GM23338 (cell line): Measurements from ENCODE around the gene SUPV3L1. TPM values are rescaled to one million over a fixed set of nuclear protein-coding genes. Genes with fewer than 3 reads are reported as not detected.

Experiments
- ATAC-seq: fragments of 200-7000 bp; cut with Tn5 transposase; 3 replicates; pipeline ENCODE4 v1.9.1; 2020
- DNase-seq: peaks from one replicate; pipeline ENCODE4 v3.0.0-alpha.2; 2015; ENCODE audit warnings: low spot score
- H2AFZ ChIP-seq: fragments of 200-600 bp; sonication (generic); 2 replicates; pipeline ENCODE4 v1.8.0; 2016; ENCODE audit warnings: antibody characterized with exemption, mild to moderate bottlenecking, moderate library complexity
- H3F3A ChIP-seq: fragments of 200-600 bp; sonication (generic); replicated peaks from 2 replicates; pipeline ENCODE4 v1.8.0; 2017; ENCODE audit warnings: antibody characterized with exemption, mixed run types, low read depth
- H3K27ac ChIP-seq: fragments of 200-600 bp; sonication (generic); 2 replicates; pipeline ENCODE4 v1.6.1; 2016; ENCODE audit warnings: low read depth
- H3K27me3 ChIP-seq: fragments of 200-600 bp; sonication (generic); 2 replicates; pipeline ENCODE4 v1.8.0; 2016; ENCODE audit warnings: mild to moderate bottlenecking, mixed run types, moderate library complexity; ENCODE audit not compliant: insufficient read depth
- H3K36me3 ChIP-seq: fragments of 200-600 bp; sonication (generic); 2 replicates; pipeline ENCODE4 v1.8.0; 2016; ENCODE audit warnings: mild to moderate bottlenecking; ENCODE audit not compliant: insufficient read depth
- H3K4me1 ChIP-seq: fragments of 200-600 bp; sonication (generic); 2 replicates; pipeline ENCODE4 v1.8.0; 2016; ENCODE audit warnings: mild to moderate bottlenecking, moderate library complexity; ENCODE audit not compliant: insufficient read depth
- H3K4me2 ChIP-seq: fragments of 200-600 bp; sonication (generic); 2 replicates; pipeline ENCODE4 v1.7.1; 2017; ENCODE audit warnings: mixed run types
- H3K4me3 ChIP-seq: fragments of 200-600 bp; sonication (generic); 2 replicates; pipeline ENCODE4 v1.6.1; 2016; ENCODE audit warnings: mixed run types
- H3K79me2 ChIP-seq: fragments of 200-600 bp; sonication (generic); replicated peaks from 2 replicates; pipeline ENCODE4 v1.8.0; 2017; ENCODE audit warnings: mild to moderate bottlenecking; ENCODE audit not compliant: insufficient read depth
- H3K9me2 ChIP-seq: fragments of 200-600 bp; sonication (generic); 2 replicates; pipeline ENCODE4 v1.8.0; 2017; ENCODE audit not compliant: insufficient read depth
- H4K20me1 ChIP-seq: fragments of 200-600 bp; sonication (generic); replicated peaks from 2 replicates; pipeline ENCODE4 v1.8.0; 2017; ENCODE audit warnings: mild to moderate bottlenecking; ENCODE audit not compliant: insufficient read depth
- H3K27ac Mint-ChIP-seq: 2 replicates; pipeline ENCODE4 v1.8.0; 2020; ENCODE audit warnings: inconsistent platforms, mild to moderate bottlenecking, moderate library complexity, mixed read lengths
- H3K27me3 Mint-ChIP-seq: 3 replicates; pipeline ENCODE4 v1.8.0; 2022; ENCODE audit warnings: low read depth, mild to moderate bottlenecking, moderate library complexity, mixed read lengths, inconsistent platforms; ENCODE audit not compliant: insufficient read depth, poor library complexity
- H3K36me3 Mint-ChIP-seq: 3 replicates; pipeline ENCODE4 v1.8.0; 2021; ENCODE audit warnings: low read depth, mild to moderate bottlenecking, inconsistent platforms, moderate library complexity, mixed read lengths
- H3K4me1 Mint-ChIP-seq: 3 replicates; pipeline ENCODE4 v1.8.0; 2020; ENCODE audit warnings: mild to moderate bottlenecking, inconsistent platforms, mixed read lengths
- H3K4me3 Mint-ChIP-seq: 3 replicates; pipeline ENCODE4 v1.8.0; 2021; ENCODE audit warnings: moderate library complexity, mild to moderate bottlenecking, inconsistent platforms, mixed read lengths
- H3K9me3 Mint-ChIP-seq: 3 replicates; pipeline ENCODE4 v1.8.0; 2020; ENCODE audit warnings: moderate library complexity, mild to moderate bottlenecking, inconsistent platforms, mixed read lengths
- CREB1 ChIP-seq: fragments of 250-450 bp; sonication (Bioruptor Pico); IDR thresholded peaks from 2 replicates; pipeline ENCODE4 v1.5.0; 2020; ENCODE audit warnings: low read depth, mild to moderate bottlenecking, moderate library complexity
- CTCF ChIP-seq, 2 experiments: fragments of 200-600 bp in 1 of 2; sonication (generic) in 1 of 2; conservative IDR thresholded peaks; 2 replicates each; pipeline versions ENCODE4 v1.5.1 to v1.6.1; 2016 to 2017; ENCODE audit warnings: antibody characterized with exemption in 2 of 2, low read depth in 2 of 2, mild to moderate bottlenecking in 2 of 2, moderate library complexity in 1 of 2
- ETS1 ChIP-seq: IDR thresholded peaks from 2 replicates; pipeline ENCODE4 v1.6.1; 2016; ENCODE audit warnings: antibody characterized with exemption
- EZH2 ChIP-seq: fragments of 200-600 bp; sonication (generic); IDR thresholded peaks from one replicate; pipeline ENCODE4 v1.8.0; 2017; ENCODE audit warnings: antibody characterized with exemption, mild to moderate bottlenecking, low read depth; ENCODE audit not compliant: unreplicated experiment
- EZH2phosphoT487 ChIP-seq: fragments of 200-600 bp; sonication (generic); IDR thresholded peaks from one replicate; pipeline ENCODE4 v1.8.1; 2018; ENCODE audit warnings: antibody characterized with exemption; ENCODE audit not compliant: unreplicated experiment
- JUNB ChIP-seq: IDR thresholded peaks from one replicate; pipeline ENCODE4 v1.6.1; 2016; ENCODE audit warnings: antibody characterized with exemption; ENCODE audit not compliant: unreplicated experiment
- NANOG ChIP-seq: IDR thresholded peaks from 2 replicates; pipeline ENCODE4 v1.6.1; 2016; ENCODE audit warnings: antibody characterized with exemption, borderline replicate concordance
- POLR2AphosphoS5 ChIP-seq: IDR thresholded peaks from 2 replicates; pipeline ENCODE4 v1.6.1; 2016; ENCODE audit warnings: antibody characterized with exemption, low read depth
- STAT1 ChIP-seq: IDR thresholded peaks from one replicate; pipeline ENCODE4 v1.6.1; 2016; ENCODE audit warnings: antibody characterized with exemption; ENCODE audit not compliant: unreplicated experiment
- ZNF114 ChIP-seq: fragments of 250-450 bp; sonication (Bioruptor Pico); IDR thresholded peaks from 2 replicates; pipeline ENCODE4 v1.5.0; 2020; ENCODE audit warnings: mild to moderate bottlenecking, moderate library complexity
- ZNF331 ChIP-seq: fragments of 250-450 bp; sonication (Bioruptor Pico); IDR thresholded peaks from 2 replicates; pipeline ENCODE4 v1.5.0; 2020; ENCODE audit warnings: low read depth, mild to moderate bottlenecking, moderate library complexity
- ZNF462 ChIP-seq: fragments of 250-450 bp; sonication (Bioruptor Pico); IDR thresholded peaks from 2 replicates; pipeline ENCODE4 v1.5.0; 2020; ENCODE audit warnings: mild to moderate bottlenecking, moderate library complexity
- polyA plus RNA-seq: library from polyadenylated mRNA; unstranded; fragments of >200 nt; fragmentation: Nextera tagmentation; extraction: Ambion mirVana; gene quantifications from 2 replicates; pipeline ENCODE4 v1.2.1, GENCODE V29; 2016
- total RNA-seq: library from RNA; depleted of rRNA; stranded (reverse); fragments of >200 nt; shearing (Covaris generic); gene quantifications from 2 replicates; pipeline ENCODE4 v1.2.3, GENCODE V29; 2014

The SUPV3L1 gene
- total and polyA plus RNA-seq, 2 experiments from 2014 or later: 29.9 to 45.2 TPM

GRCh38 chr10:69246036-69246435 lies 66.0 kb downstream of the SUPV3L1 start (continued):
- TF ChIP-seq CTCF (conservative IDR thresholded peaks at IDR 0.05; ENCODE audit: low read depth in 2 of 2): no peak
- TF ChIP-seq ZNF331 (CRISPR knock-in tag): no peak
- no peak for TF ChIP-seq ETS1
- no peak for TF ChIP-seq POLR2AphosphoS5
- TF ChIP-seq JUNB: no peak
- no peak for TF ChIP-seq NANOG
- no peak for TF ChIP-seq ZNF114 (CRISPR knock-in tag)
- no peak for TF ChIP-seq CREB1 (CRISPR knock-in tag)
- TF ChIP-seq EZH2phosphoT487: no peak

- Histone ChIP-seq H4K20me1 (no peaks in the 10 kb centered on the region), H3K27me3 (no peaks in the 10 kb centered on the region), H3K4me2 (no peak overlapping the region), H3K9me2 (no peaks in the 10 kb centered on the region), H3K4me3 (no peak overlapping the region), H2AFZ (no peak overlapping the region), H3K4me1 (0 out of 2 replicates have a peak, but pooled peaks cover 8% of the 10 kb centered on the region), H3K36me3 (no peaks in the 10 kb centered on the region), H3F3A (no peaks in the 10 kb centered on the region), H3K79me2 (no peaks in the 10 kb centered on the region), H3K27ac (no peak overlapping the region)
- DNase-seq (no peak), ATAC-seq (no peak)
- TF ChIP-seq EZH2 (no peak), POLR2AphosphoS5 (no peak), EZH2phosphoT487 (no peak), CREB1 (CRISPR knock-in tag) (no peak), NANOG (no peak), ZNF114 (CRISPR knock-in tag) (no peak), ZNF331 (CRISPR knock-in tag) (no peak), ZNF462 (no peak), STAT1 (no peak), JUNB (no peak)
- H3K4me1 Mint-ChIP-seq: peaks cover 6% of the 10 kb centered on the region; the same call in 2 of the 3 replicates
- no peak overlapping the region for H3K27ac Mint-ChIP-seq
- no peak overlapping the region for H3K4me3 Mint-ChIP-seq
- peaks cover 1% of the 10 kb centered on the region for H3K27me3 Mint-ChIP-seq
- no peaks in the 10 kb centered on the region for H3K36me3 Mint-ChIP-seq
- H3K9me3 Mint-ChIP-seq: no peaks in the 10 kb centered on the region
These were observed 66.7 kb downstream of the SUPV3L1 start for GRCh38 chr10:69246581-69247312.
